Astrocyte (in vitro differentiated cells and primary cell): ENCODE measurements around the gene RNU1-1. TPM values are rescaled to one million over a fixed set of nuclear protein-coding genes. Genes with fewer than 3 reads are reported as not detected.
"Not testable (repeated sequence)": the region's sequence is repeated elsewhere in the genome, so short reads cannot be mapped to it uniquely, and the experiment has no call there.

Experiments
- DNase-seq: peaks from one replicate; pipeline ENCODE4 v3.0.0-alpha.2; 2010; ENCODE audit warnings: low read depth
- FAIRE-seq: peaks from 2 replicates; lab custom pipeline; 2011; peaks lifted over from hg19 to GRCh38; lab: Jason Lieb, UNC
- H2AFZ ChIP-seq: 2 replicates; pipeline ENCODE4 v1.6.0; 2012; ENCODE audit warnings: low read depth, low read length, inconsistent platforms
- H3K27ac ChIP-seq: 2 replicates; pipeline ENCODE4 v1.5.1; 2011; ENCODE audit warnings: low read depth, low read length, inconsistent platforms
- H3K27me3 ChIP-seq: 2 replicates; pipeline ENCODE4 v1.6.0; 2011; ENCODE audit warnings: low read length, inconsistent platforms; ENCODE audit not compliant: insufficient read depth
- H3K36me3 ChIP-seq: 2 replicates; pipeline ENCODE4 v1.5.1; 2011; ENCODE audit warnings: low read length, inconsistent platforms; ENCODE audit not compliant: insufficient read depth
- H3K4me1 ChIP-seq: 2 replicates; pipeline ENCODE4 v1.5.1; 2011; ENCODE audit warnings: low read length, inconsistent platforms; ENCODE audit not compliant: insufficient read depth
- H3K4me2 ChIP-seq: 2 replicates; pipeline ENCODE4 v1.6.0; 2012; ENCODE audit warnings: low read length, inconsistent platforms
- H3K4me3 ChIP-seq: 2 replicates; pipeline ENCODE4 v1.5.1; 2011; ENCODE audit warnings: low read depth, mild to moderate bottlenecking, low read length, inconsistent platforms; ENCODE audit not compliant: insufficient read depth
- H3K79me2 ChIP-seq: 2 replicates; pipeline ENCODE4 v1.6.0; 2012; ENCODE audit warnings: mild to moderate bottlenecking, low read length, inconsistent platforms; ENCODE audit not compliant: insufficient read depth
- H3K9ac ChIP-seq: 2 replicates; pipeline ENCODE4 v1.6.0; 2012; ENCODE audit warnings: mild to moderate bottlenecking, low read length, inconsistent platforms
- H3K9me3 ChIP-seq: 2 replicates; pipeline ENCODE4 v1.5.1; 2012; ENCODE audit warnings: low read depth, mild to moderate bottlenecking, low read length, inconsistent platforms; ENCODE audit not compliant: insufficient read depth
- H4K20me1 ChIP-seq: 2 replicates; pipeline ENCODE4 v1.6.0; 2012; ENCODE audit warnings: low read length, inconsistent platforms; ENCODE audit not compliant: insufficient read depth
- H3K27ac Mint-ChIP-seq: one replicate; pipeline ENCODE4 v1.8.0; 2021; ENCODE audit warnings: mild to moderate bottlenecking, mixed read lengths; ENCODE audit not compliant: unreplicated experiment
- H3K27me3 Mint-ChIP-seq: one replicate; pipeline ENCODE4 v1.8.0; 2021; ENCODE audit warnings: low read depth, mixed read lengths; ENCODE audit not compliant: unreplicated experiment
- H3K36me3 Mint-ChIP-seq: one replicate; pipeline ENCODE4 v1.8.0; 2021; ENCODE audit warnings: low read depth, mixed read lengths; ENCODE audit not compliant: unreplicated experiment
- H3K4me1 Mint-ChIP-seq: one replicate; pipeline ENCODE4 v1.8.0; 2021; ENCODE audit warnings: low read depth, mixed read lengths; ENCODE audit not compliant: unreplicated experiment
- H3K4me3 Mint-ChIP-seq: one replicate; pipeline ENCODE4 v1.8.0; 2021; ENCODE audit warnings: mild to moderate bottlenecking, moderate library complexity, mixed read lengths; ENCODE audit not compliant: unreplicated experiment
- H3K9me3 Mint-ChIP-seq: one replicate; pipeline ENCODE4 v1.8.0; 2021; ENCODE audit warnings: mild to moderate bottlenecking, mixed read lengths; ENCODE audit not compliant: unreplicated experiment
- CTCF ChIP-seq: IDR thresholded peaks from 2 replicates; pipeline ENCODE4 v1.5.1; 2011; ENCODE audit warnings: low read depth, mild to moderate bottlenecking, inconsistent platforms, low read length, moderate library complexity; ENCODE audit not compliant: insufficient read depth
- EZH2 ChIP-seq: IDR thresholded peaks from 2 replicates; pipeline ENCODE4 v1.6.1; 2012; ENCODE audit warnings: mild to moderate bottlenecking, low read length, inconsistent platforms; ENCODE audit not compliant: insufficient read depth
- total RNA-seq: library from RNA; stranded (reverse); gene quantifications from 2 replicates; pipeline ENCODE4 v1.2.1, GENCODE V29; 2021

RNU1-1 gene
- total RNA-seq, 1 donor from 2014 or later: 1,356 TPM

GRCh38 chr1:16521288-16521583 lies 7.2 kb upstream of the RNU1-1 start:
- H3K36me3 ChIP-seq: no peaks in the 10 kb centered on the region
- H3K27me3 ChIP-seq: peaks cover 22% of the 10 kb centered on the region
- FAIRE-seq (no peak), DNase-seq (no peak)
- Mint-ChIP-seq H3K9me3 (no peaks in the 10 kb centered on the region), H3K4me3 (peak overlapping the region; percentile 54), H3K36me3 (no peaks in the 10 kb centered on the region), H3K27ac (no peak overlapping the region), H3K27me3 (peaks cover 36% of the 10 kb centered on the region), H3K4me1 (no peaks in the 10 kb centered on the region)
- H4K20me1 ChIP-seq: no peaks in the 10 kb centered on the region
- H2AFZ ChIP-seq: peak overlapping the region; percentile 71
- no peaks in the 10 kb centered on the region for H3K9me3 ChIP-seq
- TF ChIP-seq CTCF (no peak), EZH2 (no peak)
- no peak overlapping the region for H3K27ac ChIP-seq
- H3K9ac ChIP-seq: no peak overlapping the region
- H3K4me1 ChIP-seq: peaks cover 3% of the 10 kb centered on the region
- no peaks in the 10 kb centered on the region for H3K79me2 ChIP-seq
- H3K4me2 ChIP-seq: peak overlapping the region; percentile 77
- H3K4me3 ChIP-seq: peak overlapping the region; percentile 23

DNA sequence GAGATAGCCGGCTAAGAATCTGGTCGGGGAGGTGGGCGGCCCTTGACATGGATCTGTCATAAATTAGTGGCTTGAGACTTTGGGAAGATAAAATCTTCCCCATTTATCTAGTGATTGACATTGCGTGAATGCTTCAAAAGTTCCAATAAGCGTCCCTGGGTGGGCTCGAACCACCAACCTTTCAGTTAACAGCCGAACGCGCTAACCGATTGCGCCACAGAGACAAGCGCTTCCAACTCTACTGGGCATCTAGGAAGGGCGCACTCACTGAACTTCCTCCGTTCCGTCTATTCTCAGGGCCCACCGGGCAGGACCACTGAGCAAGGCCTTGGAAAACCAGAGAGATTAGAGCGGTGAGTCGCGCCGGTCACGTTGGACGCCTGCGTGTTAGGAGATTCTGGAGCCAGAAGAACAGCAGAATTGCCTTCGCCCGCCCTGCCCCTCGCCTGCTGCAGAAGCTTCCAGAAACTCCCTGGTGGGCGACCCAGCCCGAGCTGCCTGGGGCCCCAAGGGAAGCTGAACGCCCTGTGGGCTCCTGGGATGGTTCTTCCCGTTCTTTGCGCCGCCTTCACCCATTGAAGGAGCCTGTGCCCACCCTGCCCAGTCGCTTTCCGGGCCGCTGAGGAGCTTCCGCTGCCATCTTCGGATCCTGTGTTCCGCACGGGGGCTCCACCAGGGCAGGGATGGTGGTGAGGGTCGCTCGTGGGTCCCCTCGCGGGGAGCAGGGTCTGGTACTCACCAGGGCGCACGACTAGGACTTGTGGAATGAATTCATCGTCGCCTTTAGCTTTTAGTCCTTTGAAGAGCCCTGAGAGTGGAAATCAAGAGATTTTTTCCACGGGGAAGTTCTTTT lies 6.6 kb upstream of the RNU1-1 start:
- not testable (repeated sequence) for H3K9me3 Mint-ChIP-seq, H3K36me3 ChIP-seq, H3K4me1 Mint-ChIP-seq, H4K20me1 ChIP-seq, H3K9me3 ChIP-seq, H3K79me2 ChIP-seq, H3K4me1 ChIP-seq, FAIRE-seq, H3K27ac ChIP-seq, H3K36me3 Mint-ChIP-seq, H3K27ac Mint-ChIP-seq
- Histone ChIP-seq H2AFZ (peak overlapping the region; percentile 71), H3K9ac (peak overlapping the region; percentile 23), H3K4me2 (peak overlapping the region; percentile 77), H3K27me3 (peaks cover 20% of the 10 kb centered on the region), H3K4me3 (peak overlapping the region; percentile 23)
- Mint-ChIP-seq H3K27me3 (peaks cover 32% of the 10 kb centered on the region), H3K4me3 (peak overlapping the region; percentile 54)
- DNase-seq: peak; percentile 14
- peak; percentile 42 for TF ChIP-seq EZH2

DNA sequence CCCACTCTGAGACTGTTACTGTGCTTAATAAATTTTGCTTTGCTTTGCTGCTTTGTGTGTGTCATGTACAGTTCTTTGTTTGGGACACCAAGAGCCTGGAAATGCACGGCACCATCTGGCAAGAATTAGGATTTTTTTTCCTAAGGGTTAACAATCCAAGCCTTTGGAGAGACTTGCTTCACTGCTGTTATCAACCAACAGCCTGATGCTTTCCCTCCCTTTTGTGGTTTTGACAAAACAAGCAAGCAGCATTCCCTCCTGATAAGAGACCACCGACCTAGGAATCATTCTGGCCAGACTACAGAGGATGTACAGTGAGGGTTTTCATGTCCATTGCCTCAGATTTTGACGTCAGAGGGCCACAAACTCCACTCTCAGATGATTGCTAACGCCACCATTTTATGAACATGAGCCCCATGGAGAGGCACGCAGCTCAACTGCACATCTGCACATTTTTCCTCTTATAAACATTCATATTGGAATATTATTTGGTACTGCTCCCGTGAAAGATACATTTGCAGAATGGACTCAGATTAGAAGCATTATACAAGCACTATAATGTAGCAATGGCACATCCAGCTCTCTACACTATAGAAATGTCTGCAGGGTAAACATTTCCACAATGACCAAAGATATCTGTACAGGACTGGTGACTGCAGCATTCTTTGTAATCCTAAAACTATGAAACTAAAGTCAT lies 5.3 kb upstream of the RNU1-1 start:
- H3K4me3 Mint-ChIP-seq, H3K4me3 ChIP-seq, H3K4me1 Mint-ChIP-seq, H3K27ac Mint-ChIP-seq, H3K4me1 ChIP-seq, H3K27ac ChIP-seq, H3K36me3 ChIP-seq, H3K9me3 Mint-ChIP-seq, DNase-seq, H4K20me1 ChIP-seq, FAIRE-seq, H3K9ac ChIP-seq, H3K79me2 ChIP-seq, H3K4me2 ChIP-seq, H2AFZ ChIP-seq, H3K36me3 Mint-ChIP-seq, H3K9me3 ChIP-seq: not testable (repeated sequence)
- H3K27me3 ChIP-seq: peaks cover 19% of the 10 kb centered on the region
- peaks cover 30% of the 10 kb centered on the region for H3K27me3 Mint-ChIP-seq

- not testable (repeated sequence) for H3K4me2 ChIP-seq, H3K36me3 ChIP-seq, H3K36me3 Mint-ChIP-seq, FAIRE-seq, H3K4me3 ChIP-seq, H3K9ac ChIP-seq, H3K9me3 ChIP-seq, H3K9me3 Mint-ChIP-seq, H3K79me2 ChIP-seq, H3K4me3 Mint-ChIP-seq, H2AFZ ChIP-seq, H3K27ac Mint-ChIP-seq, H3K4me1 Mint-ChIP-seq, H4K20me1 ChIP-seq, H3K27ac ChIP-seq, H3K4me1 ChIP-seq, DNase-seq
- H3K27me3 Mint-ChIP-seq: peaks cover 26% of the 10 kb centered on the region
- peaks cover 14% of the 10 kb centered on the region for H3K27me3 ChIP-seq
Measured at GRCh38 chr1:16518913-16519254, 4.8 kb upstream of the RNU1-1 start.

DNA sequence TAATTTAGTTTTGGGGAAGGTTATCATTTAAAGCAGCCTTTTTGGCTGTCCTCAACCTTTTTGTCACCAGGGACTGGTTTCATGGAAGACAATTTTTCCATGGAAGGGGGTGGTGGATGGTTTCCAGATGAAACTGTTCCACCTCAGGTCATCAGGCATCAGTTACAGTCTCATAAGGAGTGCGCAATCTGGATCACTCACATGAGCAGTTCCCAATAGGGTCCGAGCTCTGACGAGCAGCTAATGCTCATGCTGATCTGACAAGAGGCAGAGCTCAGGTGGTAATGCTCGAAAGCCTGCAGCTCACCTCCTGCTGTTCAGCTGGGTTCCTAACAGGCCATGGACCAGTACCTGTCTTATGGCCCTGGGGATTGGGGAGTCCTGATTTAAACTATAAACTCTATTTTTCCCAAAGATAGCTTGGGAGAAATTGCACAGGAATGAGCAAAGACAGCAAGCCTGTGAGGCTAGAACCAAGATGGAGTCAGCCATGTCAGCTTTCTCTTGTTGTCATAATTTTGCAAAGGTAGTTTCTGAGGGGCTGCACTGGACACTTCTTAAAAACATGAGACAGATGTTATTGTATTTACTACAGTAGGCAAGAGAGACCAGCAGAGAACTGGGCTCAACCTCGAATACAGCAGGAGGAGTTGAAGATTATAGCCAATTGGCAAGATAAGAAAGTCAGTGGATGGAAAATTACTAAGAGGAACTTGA lies 2.8 kb upstream of the RNU1-1 start:
- FAIRE-seq, H3K9me3 ChIP-seq, H3K4me1 Mint-ChIP-seq, H3K9ac ChIP-seq, H4K20me1 ChIP-seq, DNase-seq, H3K36me3 ChIP-seq, H3K4me3 Mint-ChIP-seq, H3K9me3 Mint-ChIP-seq, H3K4me1 ChIP-seq, H3K27ac ChIP-seq, H3K27ac Mint-ChIP-seq, H3K4me2 ChIP-seq, H3K79me2 ChIP-seq, H3K36me3 Mint-ChIP-seq, H2AFZ ChIP-seq, H3K4me3 ChIP-seq: not testable (repeated sequence)
- H3K27me3 Mint-ChIP-seq: peaks cover 17% of the 10 kb centered on the region
- peaks cover 12% of the 10 kb centered on the region for H3K27me3 ChIP-seq
